GM19467 (cell line): ENCODE measurements around the gene RNF38.
"Not testable (repeated sequence)": the region's sequence is repeated elsewhere in the genome, so short reads cannot be mapped to it uniquely, and the experiment has no call there.

Experiments used
- ATAC-seq: cut with Tn5 transposase; IDR thresholded peaks from one replicate; pipeline ENCODE4 v1.9.1; 2021; ENCODE audit warnings: mild to moderate bottlenecking, moderate library complexity; ENCODE audit not compliant: unreplicated experiment

The RNF38 gene

GRCh38 chr9:36336131-36336907 is 63.8 kb downstream of the RNF38 start:
- ATAC-seq = no peak

GRCh38 chr9:36332006-36332405 is 68.1 kb downstream of the RNF38 start:
- ATAC-seq = no peak

GRCh38 chr9:36328798-36329411 is 71.2 kb downstream of the RNF38 start:
- ATAC-seq = no peak

DNA sequence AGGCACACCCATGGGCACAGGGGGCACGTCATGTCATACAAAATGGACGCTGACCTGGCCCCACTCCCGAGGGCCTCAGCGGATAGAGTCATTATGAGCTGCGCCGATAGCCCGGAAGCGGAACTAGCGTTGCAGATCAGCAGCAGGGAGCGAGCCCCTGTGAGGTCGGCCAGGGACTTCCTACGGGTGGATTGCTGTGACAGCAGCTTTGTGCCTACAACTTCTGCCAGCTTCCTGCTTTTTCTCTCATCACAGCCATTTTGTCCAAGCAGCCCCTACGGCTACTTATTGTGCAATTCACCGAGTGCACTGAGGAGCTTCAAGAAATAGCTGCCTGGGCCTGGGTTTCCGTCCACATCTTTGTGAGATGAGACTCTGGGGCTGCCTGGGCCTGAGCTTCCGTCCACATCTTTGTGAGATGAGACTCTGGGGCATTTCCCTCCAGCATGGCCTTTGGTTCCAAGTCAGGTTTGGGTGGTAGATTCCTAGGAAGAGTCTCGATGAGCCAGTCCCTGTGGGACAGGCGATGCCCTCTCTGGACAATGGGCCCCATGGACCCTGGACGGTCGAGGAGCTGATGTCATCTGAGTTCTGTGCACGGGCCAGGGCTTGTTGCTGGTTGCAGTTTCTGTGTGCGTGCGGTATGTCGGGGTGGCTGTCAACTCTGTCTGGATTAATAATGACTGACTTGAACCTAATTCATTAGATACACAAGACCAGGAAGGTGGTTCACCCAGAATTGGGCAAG is 74.8 kb downstream of the RNF38 start:
- ATAC-seq = no peak

GRCh38 chr9:36323926-36324325 is 76.1 kb downstream of the RNF38 start:
- no peak for ATAC-seq

GRCh38 chr9:36322462-36322861 is 77.6 kb downstream of the RNF38 start:
- no peak for ATAC-seq

DNA sequence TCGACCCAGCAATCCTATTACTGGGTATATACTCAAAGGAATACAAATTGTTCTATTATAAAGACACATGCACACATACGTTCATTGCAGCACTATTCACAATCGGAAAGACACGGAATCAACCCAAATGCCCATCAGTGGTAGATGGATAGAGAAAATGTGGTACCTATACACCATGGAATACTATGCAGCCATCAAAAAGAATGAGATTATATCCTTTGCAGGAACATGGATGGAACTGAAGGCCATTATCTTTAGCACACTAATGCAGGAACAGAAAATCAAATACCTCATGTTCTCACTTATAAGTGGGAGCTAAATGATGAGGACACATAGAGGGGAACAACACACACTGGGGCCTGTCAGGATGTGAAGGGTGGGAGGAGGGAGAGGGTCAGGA is 78.2 kb downstream of the RNF38 start:
- not testable (repeated sequence) for ATAC-seq

- no peak for ATAC-seq
Measured at GRCh38 chr9:36320466-36320865, 79.6 kb downstream of the RNF38 start.

- ATAC-seq = no peak
Measured at GRCh38 chr9:36319806-36320205, 80.3 kb downstream of the RNF38 start.

- no peak for ATAC-seq
Measured at GRCh38 chr9:36319183-36319582, 80.9 kb downstream of the RNF38 start.

DNA sequence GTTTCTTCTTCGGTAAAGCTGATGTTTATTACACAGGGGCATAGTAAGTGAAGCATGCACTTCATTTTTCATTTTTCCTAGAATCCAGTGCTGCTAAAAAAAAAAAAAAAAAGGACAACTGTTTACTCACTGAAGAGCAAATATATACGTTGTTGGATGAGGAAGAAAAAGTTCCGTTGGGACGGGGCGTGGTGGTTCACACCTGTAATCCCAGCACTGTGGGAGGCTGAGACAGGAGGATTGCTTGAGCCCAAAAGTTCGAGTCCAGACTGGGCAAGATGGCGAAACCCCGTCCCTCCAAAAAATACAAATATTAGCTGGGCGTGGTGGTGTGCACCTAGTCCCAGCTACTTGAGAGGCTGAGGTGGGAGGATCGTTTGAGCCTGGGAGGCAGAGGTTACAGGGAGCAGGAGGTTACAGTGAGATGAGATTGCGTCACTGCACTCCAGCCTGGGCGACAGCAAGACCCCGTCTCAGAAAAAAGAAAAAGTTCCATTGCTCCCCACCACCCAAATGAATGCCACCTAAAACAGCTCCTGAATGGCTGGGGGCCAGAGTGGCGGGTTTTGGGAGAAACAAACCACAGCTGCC is 81.8 kb downstream of the RNF38 start:
- ATAC-seq = no peak

GRCh38 chr9:36317766-36318165 is 82.3 kb downstream of the RNF38 start:
- no peak for ATAC-seq

GRCh38 chr9:36316611-36317317 is 83.3 kb downstream of the RNF38 start:
- no peak for ATAC-seq

GRCh38 chr9:36316049-36316448 is 84.0 kb downstream of the RNF38 start:
- no peak for ATAC-seq

DNA sequence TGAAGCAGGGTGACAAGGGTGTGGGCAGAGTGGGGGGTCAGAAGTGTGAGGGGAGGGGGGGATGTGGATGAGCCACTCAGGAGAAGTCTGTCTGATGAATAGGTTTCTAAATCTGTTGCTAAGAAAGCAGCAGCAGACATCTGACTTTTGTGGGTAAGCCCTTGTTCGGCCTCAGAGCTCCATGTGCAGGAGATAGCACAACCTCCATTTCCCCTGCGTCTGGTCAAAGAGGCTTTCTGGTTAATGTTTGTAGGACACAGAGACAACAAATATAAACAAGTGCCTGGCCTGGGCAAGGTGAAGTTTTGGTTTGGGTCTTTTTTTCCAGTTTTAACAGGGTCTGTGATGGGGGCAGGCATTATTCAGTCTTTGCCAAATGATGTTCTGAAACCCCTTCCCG is 84.8 kb downstream of the RNF38 start:
- ATAC-seq = no peak

DNA sequence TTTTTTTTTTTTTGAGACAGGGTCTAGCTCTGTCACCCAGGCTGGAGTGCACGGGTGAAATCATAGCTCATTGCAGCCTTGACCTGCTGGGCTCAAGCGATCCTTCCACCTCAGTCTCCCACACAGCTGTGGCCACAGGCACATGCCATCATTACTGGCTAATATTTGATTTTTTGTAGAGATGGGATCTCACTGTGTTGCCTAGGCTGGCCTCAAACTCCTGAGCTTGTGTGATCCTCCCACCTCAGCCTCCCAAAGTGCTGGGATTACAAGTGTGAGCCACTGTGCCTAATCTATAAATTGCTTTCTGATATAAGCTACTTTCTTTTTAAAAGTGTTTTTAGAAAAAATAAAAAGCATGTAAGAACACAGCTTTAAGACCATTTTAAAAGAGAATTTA is 85.3 kb downstream of the RNF38 start:
- no peak for ATAC-seq

DNA sequence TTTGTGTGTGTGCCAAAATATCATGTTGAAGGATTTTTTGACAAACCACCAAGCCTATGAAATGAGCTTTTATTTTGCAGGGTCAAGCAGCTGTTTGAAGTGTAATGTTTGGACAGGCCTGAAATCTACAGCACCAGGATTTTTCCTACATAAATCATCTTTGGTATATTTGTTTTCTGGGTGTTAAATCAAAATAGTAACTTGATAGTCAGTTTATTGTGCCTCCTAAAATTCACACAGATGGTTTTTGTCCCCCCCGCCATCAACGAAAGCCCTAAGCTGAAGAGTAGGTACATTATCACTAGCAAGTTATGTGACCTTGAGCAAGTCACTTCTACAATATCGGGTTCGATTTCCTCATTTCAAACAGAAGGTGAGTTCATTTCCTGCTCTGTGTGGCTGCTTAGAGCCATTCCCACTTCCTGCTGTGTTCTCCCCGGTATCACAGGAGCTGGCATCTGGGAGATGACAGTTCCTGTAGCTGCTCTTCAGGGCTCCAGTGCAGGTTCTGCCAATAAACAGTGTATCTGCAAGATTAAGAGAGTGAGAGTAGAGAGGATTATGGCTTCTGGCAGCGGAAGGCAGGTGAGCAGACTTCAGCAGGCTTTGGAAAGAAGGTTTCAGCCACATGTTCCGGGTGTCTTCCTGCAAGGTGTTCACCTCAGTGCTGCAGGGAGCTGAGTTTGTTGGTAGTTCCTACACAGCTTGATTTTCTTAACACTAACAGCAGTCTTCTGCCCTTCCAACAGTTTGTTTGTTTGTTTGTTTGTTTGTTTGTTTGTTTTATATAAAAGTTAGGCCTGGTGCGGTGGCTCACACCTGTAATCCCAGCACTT is 93.4 kb downstream of the RNF38 start:
- no peak for ATAC-seq

GRCh38 chr9:36304366-36304765 is 95.7 kb downstream of the RNF38 start:
- not testable (repeated sequence) for ATAC-seq

DNA sequence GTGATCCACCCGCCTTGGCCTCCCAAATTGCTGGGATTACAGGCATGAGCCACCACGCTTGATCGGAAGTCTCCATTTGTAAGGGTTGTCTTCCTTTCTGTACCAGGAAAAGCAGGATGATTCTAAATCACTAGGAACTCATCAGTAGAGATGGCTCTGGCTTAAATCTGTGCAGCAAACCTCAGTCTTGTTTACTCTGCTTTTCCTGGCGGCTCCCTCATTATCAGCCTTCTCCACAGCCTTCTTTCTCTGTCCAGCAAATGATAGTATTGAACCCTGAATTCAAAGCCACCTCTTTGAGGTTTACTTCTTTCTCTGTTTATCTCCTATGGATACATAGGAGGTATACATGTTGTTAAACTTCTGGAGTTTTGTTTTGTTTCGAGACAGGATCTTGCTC is 98.8 kb downstream of the RNF38 start:
- ATAC-seq = no peak

DNA sequence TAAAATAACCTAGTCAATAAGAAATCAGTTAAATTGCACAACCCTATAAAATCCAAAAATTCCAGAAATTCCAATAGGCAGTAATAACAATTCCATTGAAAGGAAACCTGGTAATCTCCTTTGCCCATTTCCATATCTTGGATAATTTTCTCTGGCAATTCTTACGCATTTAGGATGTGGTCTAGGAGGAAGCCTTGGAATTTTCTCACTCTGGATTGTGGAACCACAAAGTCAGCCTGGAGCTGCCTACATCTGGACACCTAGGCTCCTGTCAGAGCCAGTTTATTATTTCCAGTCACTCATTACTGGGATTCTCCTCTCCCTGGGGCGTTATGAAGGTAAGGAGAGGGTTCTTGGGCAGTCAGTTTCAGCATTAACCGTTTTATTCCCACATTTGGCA is 101.5 kb downstream of the RNF38 start:
- no peak for ATAC-seq
